ENCODE measurements around the gene PINK1.

PINK1 gene

GRCh38 chr1:20683614-20684013 is 50.4 kb downstream of the PINK1 start:
- no peak for DNase-seq

- no peak for DNase-seq
Measured at GRCh38 chr1:20684050-20684620, 50.9 kb downstream of the PINK1 start.

DNA sequence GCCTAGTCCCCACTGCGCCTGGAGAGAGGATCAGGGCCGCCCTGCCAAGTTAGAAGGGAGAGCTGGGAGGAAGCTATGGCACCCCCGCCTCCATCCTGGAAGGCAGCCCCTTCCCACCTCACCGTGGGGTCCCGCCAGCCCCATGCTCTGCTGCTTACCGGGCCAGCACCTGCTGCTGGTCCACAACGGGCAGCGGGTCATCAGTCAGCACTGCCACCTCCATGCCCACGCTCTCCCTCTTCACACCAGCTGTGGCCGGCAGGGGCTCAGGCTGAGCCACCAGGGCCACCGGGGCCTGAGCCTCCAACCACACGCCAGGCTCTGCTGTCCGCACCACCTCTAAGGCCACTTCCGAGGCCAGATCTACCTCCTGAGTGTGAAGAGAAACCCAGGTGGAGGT is 51.4 kb downstream of the PINK1 start:
- no peak for DNase-seq

DNA sequence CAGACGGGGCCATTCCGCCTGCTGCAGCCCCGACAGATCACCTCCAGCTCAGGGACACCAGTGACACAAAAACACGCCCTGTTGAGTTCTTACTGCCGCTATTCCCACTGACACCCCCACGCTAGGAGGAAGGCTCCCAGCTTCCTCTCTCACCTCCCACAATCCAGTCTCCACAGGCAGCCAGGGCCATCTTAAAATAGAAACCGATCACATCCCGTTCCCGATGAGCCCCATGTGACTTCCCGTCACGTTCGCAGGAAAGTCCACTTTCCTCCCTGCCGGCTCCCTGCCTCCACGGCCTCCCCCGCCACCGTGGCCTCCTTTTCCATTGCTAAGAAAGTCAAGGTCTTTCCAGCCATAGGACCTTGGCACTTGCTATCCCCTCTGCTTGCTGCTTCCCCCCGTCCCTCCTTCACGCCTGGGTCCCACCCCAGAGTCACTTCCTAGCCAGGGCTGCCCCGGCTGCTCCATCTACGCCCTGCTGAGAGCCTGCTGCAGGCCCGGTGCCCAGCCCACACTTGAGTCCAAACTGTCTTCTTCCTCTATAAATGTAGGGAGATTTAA is 51.9 kb downstream of the PINK1 start:
- DNase-seq: no peak

DNA sequence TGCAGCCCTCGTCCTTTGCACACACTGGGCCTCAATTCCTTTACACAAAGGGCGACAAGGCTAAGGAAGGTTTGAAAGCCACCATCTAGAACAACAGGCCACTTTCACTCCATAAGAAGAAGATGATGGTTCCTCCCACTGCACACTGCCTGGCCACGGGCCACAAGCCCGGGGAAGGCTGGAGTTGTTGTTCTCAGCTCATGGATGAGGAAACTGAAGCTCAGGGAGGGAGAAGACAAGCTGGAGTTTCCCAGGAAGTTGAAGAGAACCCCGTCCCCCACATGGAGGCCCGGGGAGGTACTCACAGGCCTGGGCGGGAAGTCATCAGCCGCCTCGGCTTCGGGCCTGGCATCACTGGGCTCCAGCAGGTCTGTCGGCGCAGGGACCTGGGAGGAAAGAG is 52.5 kb downstream of the PINK1 start:
- no peak for DNase-seq

GRCh38 chr1:20686883-20687725 is 53.8 kb downstream of the PINK1 start:
- DNase-seq: no peak

DNA sequence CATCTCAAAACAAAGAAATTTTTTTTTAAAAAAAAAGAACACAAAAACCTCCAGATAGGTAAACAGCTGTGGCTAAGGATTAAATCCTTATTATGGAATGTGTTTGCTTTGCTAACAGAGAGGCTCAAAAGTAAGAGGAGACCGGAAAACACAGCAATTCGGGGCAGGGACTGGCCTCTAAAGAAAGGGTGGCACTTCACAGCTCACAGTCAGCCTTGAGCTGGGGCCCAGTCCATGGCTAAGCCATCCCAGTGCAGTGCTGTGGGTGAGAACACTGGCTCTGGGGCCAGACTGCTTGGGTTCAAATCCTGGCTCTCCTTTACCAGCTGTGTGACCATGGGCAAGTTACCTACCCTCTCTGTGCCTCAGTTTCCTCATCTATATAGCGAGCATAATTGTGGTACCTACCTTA is 56.4 kb downstream of the PINK1 start:
- no peak for DNase-seq

GRCh38 chr1:20691872-20692271 is 58.6 kb downstream of the PINK1 start:
- DNase-seq: no peak

DNA sequence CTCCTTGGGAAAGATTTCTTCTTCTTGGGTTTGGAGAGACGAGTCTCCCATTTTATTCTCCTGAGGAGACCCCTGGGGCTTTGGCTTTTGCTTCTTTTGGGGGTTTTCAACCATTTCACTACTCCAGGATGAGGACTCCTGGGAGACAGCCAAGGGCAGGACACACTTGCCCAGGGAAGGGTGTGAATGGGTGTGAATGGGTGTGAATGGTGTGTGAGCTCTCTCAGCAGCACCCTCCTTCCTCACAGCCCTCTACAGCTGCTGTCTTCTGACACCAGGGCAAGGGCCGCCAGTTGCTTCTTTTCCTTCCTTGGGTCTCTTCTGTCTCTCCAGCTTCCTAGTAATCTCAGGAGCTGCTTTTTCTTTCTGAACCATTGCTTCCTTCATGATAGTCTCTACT is 60.4 kb downstream of the PINK1 start:
- DNase-seq: no peak

GRCh38 chr1:20695515-20695914 is 62.3 kb downstream of the PINK1 start:
- no peak for DNase-seq

DNA sequence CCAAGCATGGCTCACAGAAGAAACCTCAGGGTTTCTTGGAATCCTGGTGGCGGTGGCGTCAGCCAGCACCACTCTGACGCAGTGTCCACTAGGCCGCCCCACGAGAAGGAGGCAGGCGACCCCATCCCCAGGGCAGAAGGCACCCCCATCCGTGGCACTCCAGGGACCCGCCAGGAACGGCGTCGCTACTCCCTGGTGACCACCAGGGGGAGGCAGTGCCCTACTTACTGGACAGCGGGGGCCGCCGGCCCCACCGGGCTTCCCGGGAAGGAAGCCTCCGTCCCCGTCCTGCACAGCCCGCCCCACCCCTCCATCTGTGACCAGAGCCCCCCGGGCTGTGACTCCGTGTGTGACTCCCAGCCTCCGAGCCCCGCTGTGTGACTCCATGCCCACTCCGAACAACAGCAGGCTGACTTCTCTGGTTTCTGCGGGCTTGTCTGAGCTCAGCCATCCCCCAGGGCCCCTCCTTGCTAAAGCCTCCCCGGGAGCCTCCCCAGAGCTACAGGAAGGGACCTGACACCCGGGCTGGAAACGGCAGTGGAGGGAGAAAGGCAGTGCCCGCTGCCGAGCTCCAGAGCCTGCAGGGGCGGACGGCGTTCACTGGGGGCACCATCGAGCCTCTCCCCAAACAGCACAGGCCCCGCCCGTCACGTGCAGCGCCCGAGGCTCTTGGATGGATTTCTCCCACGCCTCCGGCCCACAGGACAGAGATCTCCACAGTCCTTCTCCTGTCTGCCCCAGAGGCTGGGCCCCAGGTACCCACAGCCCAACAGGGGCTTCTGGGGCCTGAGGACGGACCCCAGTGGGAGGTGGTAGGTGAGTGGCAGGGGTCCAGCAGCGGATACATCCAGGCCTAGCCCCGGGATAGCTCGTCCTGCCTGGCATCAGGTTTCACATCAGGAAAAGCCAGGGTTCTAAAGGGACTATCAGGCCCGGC is 63.4 kb downstream of the PINK1 start:
- peak; percentile 93 for DNase-seq

- DNase-seq: no peak
Measured at GRCh38 chr1:20697563-20697962, 64.3 kb downstream of the PINK1 start.

- no peak for DNase-seq
Measured at GRCh38 chr1:20698195-20698910, 65.1 kb downstream of the PINK1 start.

GRCh38 chr1:20699558-20699957 is 66.3 kb downstream of the PINK1 start:
- no peak for DNase-seq

DNA sequence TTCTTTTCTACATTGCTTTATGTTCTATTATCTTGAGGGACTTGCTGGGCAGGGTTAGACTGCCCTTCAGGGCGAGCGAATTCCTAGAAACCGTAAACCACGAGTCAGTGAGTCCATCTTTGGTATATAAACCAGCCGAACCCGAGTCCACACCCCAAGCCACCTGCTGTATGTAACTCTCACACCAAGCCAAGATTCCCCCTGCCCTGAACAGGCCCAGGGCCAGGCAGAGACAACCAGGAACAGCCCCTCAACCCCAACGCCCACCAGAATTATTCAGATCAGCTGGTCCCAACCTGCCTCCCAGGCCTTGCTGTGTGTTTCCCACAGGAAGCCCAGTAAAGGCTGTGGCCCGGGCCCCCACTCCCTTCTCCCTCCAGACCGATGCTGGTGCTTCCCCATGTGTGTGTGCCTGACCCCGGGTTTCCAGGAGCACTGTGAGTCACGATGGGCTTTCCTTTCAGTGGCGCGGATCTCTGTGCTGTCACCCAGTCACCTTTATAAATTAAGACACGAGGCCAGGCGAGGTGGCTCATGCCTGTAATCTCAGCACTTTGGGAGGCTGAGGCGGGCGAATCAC is 67.5 kb downstream of the PINK1 start:
- DNase-seq: no peak
